ENCODE data around the gene CELSR2.

CELSR2 gene

DNA sequence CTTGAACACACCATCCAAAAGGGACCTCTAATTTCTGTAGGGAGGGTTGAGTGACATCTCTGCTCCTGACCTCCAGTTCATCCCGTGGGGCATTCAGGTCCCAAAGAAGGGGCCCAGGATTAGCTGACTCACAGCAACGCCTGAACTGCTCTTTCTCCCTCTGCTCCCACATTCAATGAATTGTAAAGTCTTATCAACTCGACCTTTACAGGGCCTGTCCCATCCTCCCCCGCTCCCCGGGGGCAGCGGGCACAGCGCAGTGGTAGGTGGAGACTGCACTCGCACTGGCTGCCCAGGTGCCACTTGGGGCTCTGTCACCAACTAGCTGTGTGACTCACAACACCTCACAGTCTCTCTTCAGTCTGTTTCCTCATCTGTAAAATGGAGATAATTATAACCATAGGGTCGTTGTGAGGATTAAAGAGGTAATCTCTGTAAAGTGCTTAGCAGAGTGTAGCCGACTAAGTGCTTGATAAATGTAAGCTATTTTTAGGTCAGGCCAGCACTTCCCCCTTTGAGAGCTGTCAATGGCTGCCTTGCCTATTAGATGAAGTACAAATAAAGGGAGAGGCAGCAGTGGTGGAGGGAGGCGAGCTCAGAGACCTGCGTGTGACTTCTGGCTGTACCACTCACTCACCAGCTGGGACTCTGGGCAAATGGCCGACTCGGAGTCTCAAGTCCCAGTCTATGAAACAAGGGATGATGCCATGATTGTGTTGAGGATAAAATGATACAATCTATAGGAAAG is 58.1 kb downstream of the CELSR2 start:
- peak; percentile 63 for DNase-seq

DNA sequence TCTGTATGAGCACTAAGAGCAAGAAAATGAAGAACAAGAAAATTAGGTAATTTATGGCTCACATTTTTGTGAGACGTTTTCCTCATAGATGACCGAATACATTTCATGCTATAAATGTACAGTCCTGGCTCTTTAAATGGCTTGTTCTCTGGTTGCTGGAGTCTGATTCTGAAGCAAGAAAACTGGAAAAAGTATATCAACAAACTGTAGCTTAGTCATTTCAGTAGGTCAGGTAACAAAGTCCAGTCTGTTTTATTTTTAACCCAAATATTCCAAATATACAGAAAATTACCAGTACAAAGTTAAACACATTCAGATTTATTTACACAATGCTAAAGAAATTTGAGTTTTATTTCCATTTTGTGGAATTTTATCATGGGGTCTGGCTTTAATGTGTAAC is 60.0 kb downstream of the CELSR2 start:
- DNase-seq: no peak

DNA sequence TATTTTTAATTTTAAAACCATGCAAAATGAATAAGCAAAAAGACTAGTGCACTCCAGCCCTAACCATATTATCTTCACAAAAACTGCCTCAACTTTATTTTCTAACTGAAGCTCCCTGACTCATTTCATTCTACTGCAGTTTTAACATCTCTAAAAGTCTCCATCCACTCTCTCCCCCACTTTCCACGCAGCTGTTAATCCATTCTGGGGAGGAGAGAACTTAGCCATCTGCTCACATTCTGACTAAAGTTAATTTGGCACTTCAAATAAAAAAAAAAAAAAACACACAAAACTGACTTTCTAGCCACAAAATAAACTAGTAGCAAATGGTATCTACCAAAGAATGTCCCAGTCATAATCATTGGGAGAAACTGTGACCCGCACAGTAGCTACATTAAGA is 62.9 kb downstream of the CELSR2 start:
- DNase-seq: no peak

DNA sequence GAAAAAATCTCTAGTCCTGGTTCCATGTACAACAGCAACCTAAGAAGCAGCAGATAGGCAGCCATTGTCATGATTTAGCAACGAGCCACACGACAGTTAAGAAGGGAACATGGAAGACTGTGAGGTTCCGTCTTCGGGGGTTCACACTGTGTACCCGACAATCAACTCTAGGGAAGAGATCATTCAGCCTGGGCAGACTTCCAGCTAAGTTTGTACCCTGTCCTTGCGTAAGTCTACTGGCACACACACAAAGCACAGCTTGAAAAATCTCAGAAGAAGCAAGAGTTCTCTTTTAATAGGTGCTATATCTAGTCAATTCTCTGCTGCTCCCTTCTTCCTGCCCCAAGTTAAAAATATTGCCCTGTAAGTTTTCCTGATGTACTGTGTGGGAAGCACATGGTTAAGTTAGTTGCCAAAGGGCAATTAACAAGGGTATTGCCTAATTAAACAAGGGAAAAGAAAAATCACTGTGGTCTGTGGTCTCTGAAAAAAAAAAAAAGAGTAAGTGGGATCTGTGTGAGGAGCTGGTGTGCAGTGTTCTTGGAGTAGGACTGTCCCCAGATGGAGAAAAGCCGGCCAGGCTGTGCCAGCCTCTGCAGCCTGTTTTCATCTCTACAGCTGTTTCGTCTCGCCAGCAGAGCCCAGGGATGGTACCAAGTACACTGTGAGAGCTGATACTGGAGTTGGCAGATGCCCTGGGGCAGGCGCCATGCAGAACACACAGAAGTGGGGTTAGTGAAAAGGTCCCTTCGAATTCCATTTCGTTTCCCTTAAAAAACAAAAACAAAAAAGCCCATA is 63.8 kb downstream of the CELSR2 start:
- DNase-seq: no peak

DNA sequence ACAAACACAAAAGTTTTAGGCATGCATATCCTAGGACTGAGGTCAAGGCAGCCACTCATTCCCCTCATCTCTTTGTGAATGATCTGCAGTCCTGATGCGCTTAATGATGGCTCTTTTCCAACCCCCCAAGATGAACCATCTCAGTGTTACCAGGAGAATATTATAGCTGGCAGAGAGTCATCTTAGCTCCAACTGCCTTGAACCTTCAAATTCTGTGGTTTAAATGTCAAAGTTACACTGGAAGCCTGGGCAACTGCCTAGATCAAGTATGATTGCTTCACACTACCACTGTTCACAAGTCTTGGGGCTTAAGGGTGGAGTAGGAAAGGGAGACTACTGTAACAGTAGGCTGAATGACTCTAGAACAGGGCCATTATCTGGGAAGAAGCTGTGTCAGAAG is 65.5 kb downstream of the CELSR2 start:
- no peak for DNase-seq

DNA sequence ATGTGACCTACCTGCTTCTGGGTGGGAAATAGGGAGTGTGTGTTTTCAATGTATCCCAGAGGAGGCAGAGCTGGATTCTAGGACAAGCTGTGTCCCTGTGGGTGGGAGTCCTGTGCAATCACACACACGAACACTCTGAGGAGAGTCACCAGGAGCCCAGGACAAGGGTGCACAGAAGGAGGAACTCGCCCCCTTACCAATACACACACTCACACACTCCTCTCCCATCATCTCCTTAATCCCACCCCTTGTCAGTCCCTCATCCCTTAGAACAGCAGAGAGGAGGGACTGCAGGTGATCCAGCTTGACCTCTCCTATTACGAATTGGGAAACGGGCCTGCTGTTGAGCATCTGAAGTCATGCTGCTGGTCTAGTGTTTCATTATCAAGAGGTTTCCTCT is 65.9 kb downstream of the CELSR2 start:
- no peak for DNase-seq

DNA sequence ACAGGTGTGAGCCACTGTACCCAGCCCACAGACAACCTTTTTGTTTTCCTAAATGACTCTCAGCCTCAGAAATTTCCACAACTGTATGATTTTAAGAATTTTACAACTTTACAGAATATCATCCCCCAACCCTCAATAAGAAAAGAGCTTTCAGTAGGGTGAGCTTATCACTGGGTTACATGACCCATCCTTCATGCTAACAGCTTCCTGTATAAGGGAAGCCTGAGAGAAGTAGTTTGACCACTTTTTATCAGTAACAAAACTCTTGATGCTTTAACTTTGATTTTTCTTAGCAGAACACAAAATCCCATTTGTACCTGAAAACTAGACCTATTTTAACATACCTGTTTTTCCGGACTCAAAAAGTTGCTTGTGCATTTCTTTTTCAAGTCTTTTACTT is 67.2 kb downstream of the CELSR2 start:
- no peak for DNase-seq

DNA sequence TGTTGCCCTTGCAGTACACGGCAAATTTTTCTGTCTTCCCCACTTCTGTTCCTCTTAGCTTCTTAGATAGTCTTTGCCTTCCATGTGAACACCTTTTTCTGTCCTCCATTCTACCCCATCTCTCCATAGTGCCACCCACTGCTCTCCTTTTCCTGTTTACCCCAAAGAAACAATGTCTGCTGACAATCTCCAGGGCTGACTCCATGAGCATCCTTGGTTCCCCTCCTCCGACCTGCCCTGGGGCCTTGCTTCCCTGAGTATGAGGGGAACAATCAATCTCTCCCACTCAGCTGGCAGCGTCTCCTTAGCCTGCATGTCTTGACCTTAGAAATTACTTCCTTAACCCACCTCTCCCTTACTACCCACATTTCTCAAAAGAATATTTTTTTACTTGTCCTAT is 69.8 kb downstream of the CELSR2 start:
- DNase-seq: no peak

DNA sequence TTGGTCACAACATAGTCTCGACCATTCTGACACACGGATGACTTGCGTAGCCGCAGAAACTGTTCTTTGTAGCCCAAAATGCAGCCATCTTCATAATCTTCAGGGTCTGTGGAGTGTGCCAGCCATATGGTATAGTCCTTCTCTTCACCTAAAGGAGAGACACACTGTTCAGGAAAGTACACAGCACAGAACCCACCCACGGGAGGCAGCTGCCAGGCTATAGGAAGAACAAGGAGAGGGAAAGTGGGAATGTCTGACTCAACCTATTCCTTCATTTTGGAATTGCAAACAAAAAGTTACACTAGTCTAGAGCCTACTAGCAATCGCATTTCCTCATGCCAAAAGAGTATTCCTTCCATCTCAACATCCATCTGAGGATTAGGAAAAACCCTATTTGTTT is 73.6 kb downstream of the CELSR2 start:
- DNase-seq: no peak
